ENCODE measurements around the gene SPACA4. TPM values are rescaled to one million over a fixed set of nuclear protein-coding genes. Genes with fewer than 3 reads are reported as not detected.

Gene SPACA4
- polyA plus RNA-seq, 1 of the 3 experiments (the other 2 are of a cell fraction), result not detected

DNA sequence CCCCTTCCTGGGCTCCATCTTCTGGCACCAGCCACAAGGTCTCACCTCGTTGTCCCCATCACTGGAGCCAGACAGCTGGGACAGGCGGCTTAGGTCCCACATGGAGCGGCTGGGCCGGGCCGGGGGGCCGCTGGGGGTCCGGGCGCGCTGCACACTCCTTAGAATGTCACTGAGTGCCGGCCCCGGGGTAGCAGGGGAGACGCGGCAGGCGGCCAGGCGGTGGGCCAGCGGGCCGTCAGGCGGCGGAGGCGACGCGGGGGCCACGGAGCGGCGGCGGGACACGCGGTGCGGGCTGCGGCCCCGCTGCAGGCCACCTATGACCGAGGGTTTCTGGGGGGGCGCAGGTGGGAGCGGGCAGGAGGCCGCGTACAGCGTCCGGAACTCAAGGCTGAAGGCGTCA lies 3.1 kb upstream of the SPACA4 start:
- Histone ChIP-seq H3K9me3 (no peaks in the 10 kb centered on the region), H3K27me3 (ENCODE audit: insufficient read depth) (no peaks in the 10 kb centered on the region; the same call in 1 of the 2 replicates), H3K36me3 (replicated peaks in 1 of 2; ENCODE audit: control insufficient read depth in 1 of 2, insufficient read depth in 2 of 2, low read length in 1 of 2) (no peaks in the 10 kb centered on the region), H3K4me2 (no peak overlapping the region), H3K4me3 (ENCODE audit: low read depth in 2 of 2, low read length in 1 of 2) (no peak overlapping the region), H4K20me1 (ENCODE audit: insufficient read depth) (no peaks in the 10 kb centered on the region), H3K27ac (ENCODE audit: low read depth in 2 of 2, low read length in 1 of 2) (no peak overlapping the region), H3F3A (replicated peaks; ENCODE audit: insufficient read depth) (no peaks in the 10 kb centered on the region), H3K79me2 (ENCODE audit: insufficient read depth) (no peaks in the 10 kb centered on the region), H3K9ac (no peak overlapping the region), H3K9me2 (no peaks in the 10 kb centered on the region), H2AFZ (ENCODE audit: low read depth) (no peak overlapping the region), H3K4me1 (ENCODE audit: control insufficient read depth in 1 of 2, insufficient read depth in 2 of 2, low read depth in 1 of 2, low read length in 1 of 2) (no peaks in the 10 kb centered on the region)
- no peak for DNase-seq
- CTCF ChIA-PET, result interaction anchor here (1.4 to 2.0 kb wide), 2 partner anchors 19 to 113 kb away, joined by 4 to 6 read pairs; no protein-coding TSS in a partner anchor
- no peak for TF ChIP-seq CHD2 (IDR thresholded peaks at IDR 0.05; ENCODE audit: low read length, partially characterized antibody)
- TF ChIP-seq FOXJ3 (CRISPR knock-in tag; IDR thresholded peaks at IDR 0.05), result no peak
- TF ChIP-seq RCOR1 (IDR thresholded peaks at IDR 0.05; ENCODE audit: low read length), result no peak
- no peak for TF ChIP-seq RFX5 (IDR thresholded peaks at IDR 0.05; ENCODE audit: low read length)
- TF ChIP-seq RAD21 (IDR thresholded peaks at IDR 0.05; ENCODE audit: low read length), result no peak
- TF ChIP-seq, protein P1, sequence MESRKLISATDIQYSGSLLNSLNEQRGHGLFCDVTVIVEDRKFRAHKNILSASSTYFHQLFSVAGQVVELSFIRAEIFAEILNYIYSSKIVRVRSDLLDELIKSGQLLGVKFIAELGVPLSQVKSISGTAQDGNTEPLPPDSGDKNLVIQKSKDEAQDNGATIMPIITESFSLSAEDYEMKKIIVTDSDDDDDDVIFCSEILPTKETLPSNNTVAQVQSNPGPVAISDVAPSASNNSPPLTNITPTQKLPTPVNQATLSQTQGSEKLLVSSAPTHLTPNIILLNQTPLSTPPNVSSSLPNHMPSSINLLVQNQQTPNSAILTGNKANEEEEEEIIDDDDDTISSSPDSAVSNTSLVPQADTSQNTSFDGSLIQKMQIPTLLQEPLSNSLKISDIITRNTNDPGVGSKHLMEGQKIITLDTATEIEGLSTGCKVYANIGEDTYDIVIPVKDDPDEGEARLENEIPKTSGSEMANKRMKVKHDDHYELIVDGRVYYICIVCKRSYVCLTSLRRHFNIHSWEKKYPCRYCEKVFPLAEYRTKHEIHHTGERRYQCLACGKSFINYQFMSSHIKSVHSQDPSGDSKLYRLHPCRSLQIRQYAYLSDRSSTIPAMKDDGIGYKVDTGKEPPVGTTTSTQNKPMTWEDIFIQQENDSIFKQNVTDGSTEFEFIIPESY (IDR thresholded peaks at IDR 0.05; ENCODE audit: borderline replicate concordance, low read depth), result no peak
- TF ChIP-seq GABPA (IDR thresholded peaks at IDR 0.05; ENCODE audit: low read depth), result no peak
- no peak for TF ChIP-seq EP300 (IDR thresholded peaks at IDR 0.05; ENCODE audit: borderline replicate concordance in 1 of 2, low read depth in 1 of 2, low read length in 1 of 2)
- TF ChIP-seq, protein P2, sequence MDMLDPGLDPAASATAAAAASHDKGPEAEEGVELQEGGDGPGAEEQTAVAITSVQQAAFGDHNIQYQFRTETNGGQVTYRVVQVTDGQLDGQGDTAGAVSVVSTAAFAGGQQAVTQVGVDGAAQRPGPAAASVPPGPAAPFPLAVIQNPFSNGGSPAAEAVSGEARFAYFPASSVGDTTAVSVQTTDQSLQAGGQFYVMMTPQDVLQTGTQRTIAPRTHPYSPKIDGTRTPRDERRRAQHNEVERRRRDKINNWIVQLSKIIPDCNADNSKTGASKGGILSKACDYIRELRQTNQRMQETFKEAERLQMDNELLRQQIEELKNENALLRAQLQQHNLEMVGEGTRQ (IDR thresholded peaks at IDR 0.05; ENCODE audit: borderline replicate concordance, low read depth, low read length), result no peak
- no peak for TF ChIP-seq FOXM1 (IDR thresholded peaks at IDR 0.05; ENCODE audit: low read depth)
- no peak for TF ChIP-seq IRF3 (IDR thresholded peaks at IDR 0.05; ENCODE audit: low read depth, low read length)
- no peak for TF ChIP-seq GATA2 (CRISPR knock-in tag; IDR thresholded peaks at IDR 0.05)
- TF ChIP-seq POLR2AphosphoS5 (IDR thresholded peaks at IDR 0.05; ENCODE audit: low read depth, low read length), result no peak
- TF ChIP-seq USF1 (IDR thresholded peaks at IDR 0.05; ENCODE audit: borderline replicate concordance, low read depth), result no peak
- no peak for TF ChIP-seq EZH2phosphoT487 (IDR thresholded peaks at IDR 0.05; ENCODE audit: borderline replicate concordance, low read depth)
- WGBS (ENCODE audit: low lambda C conversion rate), result 92% methylated on average over 37 of the region's 39 CpGs
- POLR2A ChIA-PET, result no interaction called here

All from SK-N-SH (cell line).